Measurements from ENCODE around the gene AMIGO1.
A peak's percentile ranks its signal among the peaks of the same experiment; 100 is the strongest.

The AMIGO1 gene

GRCh38 chr1:109548321-109549267 is 39.1 kb upstream of the AMIGO1 start, which contains the start of gene GNAI3:
Gene GNAI3, plus strand, starts transcription at chr1:109548615. Its CDS starts 106 bp downstream, at chr1:109548721.
- no peaks in the 10 kb centered on the region for H3K9me3 ChIP-seq (ENCODE audit: insufficient read depth, low read length)
- peak within 1 kb of the TSS; percentile 96 for H3K9ac ChIP-seq (ENCODE audit: low read length)
- no peaks in the 10 kb centered on the region for H3K36me3 ChIP-seq (replicated peaks; ENCODE audit: low read depth, low read length)
- no peak within 1 kb of the TSS for H2AFZ ChIP-seq (ENCODE audit: low read depth, low read length)
- H3K27me3 ChIP-seq (ENCODE audit: low read depth, low read length) = no peaks in the 10 kb centered on the region
- H4K20me1 ChIP-seq (ENCODE audit: insufficient read depth, low read length) = peaks cover 17% of the 10 kb centered on the region
- H3K27ac ChIP-seq (ENCODE audit: low read length) = peak within 1 kb of the TSS; percentile 96
- peak within 1 kb of the TSS; percentile 98 for H3K4me3 ChIP-seq (ENCODE audit: low read length)
- no peak for TF ChIP-seq EZH2phosphoT487 (IDR thresholded peaks at IDR 0.05; ENCODE audit: low read depth)
- peaks cover 58% of the 10 kb centered on the region for H3K79me2 ChIP-seq (ENCODE audit: low read length)
- peaks cover 23% of the 10 kb centered on the region for H3K4me1 ChIP-seq (ENCODE audit: low read length)
- peak within 1 kb of the TSS; percentile 95 for H3K4me2 ChIP-seq (ENCODE audit: low read length)

- peak overlapping the region; percentile 98 for H3K4me3 ChIP-seq (ENCODE audit: low read length)
- TF ChIP-seq EZH2phosphoT487 (IDR thresholded peaks at IDR 0.05; ENCODE audit: low read depth) (no peak), CTCF (IDR thresholded peaks at IDR 0.05; ENCODE audit: low read depth, low read length) (no peak)
- peaks cover 23% of the 10 kb centered on the region for H3K4me1 ChIP-seq (ENCODE audit: low read length)
- H4K20me1 ChIP-seq (ENCODE audit: insufficient read depth, low read length) = peaks cover 17% of the 10 kb centered on the region
- H3K9ac ChIP-seq (ENCODE audit: low read length) = peak overlapping the region; percentile 96
- no peaks in the 10 kb centered on the region for H3K36me3 ChIP-seq (replicated peaks; ENCODE audit: low read depth, low read length)
- peaks cover 50% of the 10 kb centered on the region for H3K79me2 ChIP-seq (ENCODE audit: low read length)
- H3K27ac ChIP-seq (ENCODE audit: low read length) = peak overlapping the region; percentile 96
- no peaks in the 10 kb centered on the region for H3K9me3 ChIP-seq (ENCODE audit: insufficient read depth, low read length)
- H3K4me2 ChIP-seq (ENCODE audit: low read length) = peak overlapping the region; percentile 95
- H2AFZ ChIP-seq (ENCODE audit: low read depth, low read length) = no peak overlapping the region
- no peaks in the 10 kb centered on the region for H3K27me3 ChIP-seq (ENCODE audit: low read depth, low read length)
Measured at GRCh38 chr1:109547463-109548320, 38.2 kb upstream of the AMIGO1 start.

- peak overlapping the region; percentile 96 for H3K27ac ChIP-seq (ENCODE audit: low read length)
- peak overlapping the region; percentile 98 for H3K4me3 ChIP-seq (ENCODE audit: low read length)
- H3K36me3 ChIP-seq (replicated peaks; ENCODE audit: low read depth, low read length) = no peaks in the 10 kb centered on the region
- peaks cover 23% of the 10 kb centered on the region for H3K4me1 ChIP-seq (ENCODE audit: low read length)
- H2AFZ ChIP-seq (ENCODE audit: low read depth, low read length) = peak overlapping the region; percentile 88
- H3K9me3 ChIP-seq (ENCODE audit: insufficient read depth, low read length) = no peaks in the 10 kb centered on the region
- H3K79me2 ChIP-seq (ENCODE audit: low read length) = peaks cover 38% of the 10 kb centered on the region
- H3K27me3 ChIP-seq (ENCODE audit: low read depth, low read length) = no peaks in the 10 kb centered on the region
- TF ChIP-seq EZH2phosphoT487 (IDR thresholded peaks at IDR 0.05; ENCODE audit: low read depth) = no peak
- peak; percentile 67 for TF ChIP-seq CTCF (IDR thresholded peaks at IDR 0.05; ENCODE audit: low read depth, low read length)
- H3K9ac ChIP-seq (ENCODE audit: low read length) = peak overlapping the region; percentile 96
- H3K4me2 ChIP-seq (ENCODE audit: low read length) = peak overlapping the region; percentile 95
- peaks cover 14% of the 10 kb centered on the region for H4K20me1 ChIP-seq (ENCODE audit: insufficient read depth, low read length)
Measured at GRCh38 chr1:109546311-109547109, 37.0 kb upstream of the AMIGO1 start.
